IMR-90 (cell line): ENCODE data around the gene SLIT3. TPM values are rescaled to one million over a fixed set of nuclear protein-coding genes. Genes with fewer than 3 reads are reported as not detected.

Source experiments
- ATAC-seq: fragments of 200-7000 bp; cut with Tn5 transposase; 2 replicates; pipeline ENCODE4 v1.9.1; 2020; ENCODE audit warnings: low read depth, mild to moderate bottlenecking, moderate library complexity
- BruUV-seq: library from RNA; stranded (reverse); fragments of 400-500 nt; replicated peaks from 2 replicates; lab custom pipeline; 2021; lab: Mats Ljungman, UMichigan
- CTCF ChIA-PET: fragments of 300-600 bp; formaldehyde crosslinking; extraction: SDS; loops from one replicate; lab custom pipeline; 2021; ENCODE audit warnings: antibody characterized with exemption; lab: Yijun Ruan, JAX
- POLR2A ChIA-PET: fragments of 300-600 bp; sonication (Branson Sonifier 250); formaldehyde crosslinking; loops from one replicate; lab custom pipeline; 2022; ENCODE audit warnings: antibody characterized with exemption; ENCODE audit not compliant: unreplicated experiment; lab: Charles Lee
- DNase-seq: peaks from one replicate; pipeline ENCODE4 v3.0.0; 2013
- H2AFZ ChIP-seq: replicated peaks from 2 replicates; pipeline ENCODE3; 2013; ENCODE audit warnings: low read length, mild to moderate bottlenecking; ENCODE audit not compliant: poor library complexity
- H2AK5ac ChIP-seq: 2 replicates; pipeline ENCODE4 v1.6.1; 2013; ENCODE audit warnings: low read depth, low read length, inconsistent platforms
- H2AK9ac ChIP-seq: replicated peaks from 2 replicates; pipeline ENCODE3; 2013; ENCODE audit warnings: mild to moderate bottlenecking, low read depth, low read length, moderate library complexity; ENCODE audit not compliant: poor library complexity
- H2BK120ac ChIP-seq: 2 replicates; pipeline ENCODE4 v1.6.1; 2013; ENCODE audit warnings: low read depth, low read length, inconsistent platforms
- H2BK15ac ChIP-seq: 3 replicates; pipeline ENCODE4 v1.6.1; 2013; ENCODE audit warnings: low read depth, low read length, inconsistent platforms
- H2BK20ac ChIP-seq: 2 replicates; pipeline ENCODE4 v1.6.1; 2013; ENCODE audit warnings: low read depth, mild to moderate bottlenecking, inconsistent platforms, low read length, moderate library complexity
- H2BK5ac ChIP-seq: 2 replicates; pipeline ENCODE4 v1.6.1; 2013; ENCODE audit warnings: mild to moderate bottlenecking, low read depth, low read length, inconsistent platforms; ENCODE audit not compliant: poor library complexity, severe bottlenecking
- H3K14ac ChIP-seq: replicated peaks from 2 replicates; pipeline ENCODE4 v1.6.1; 2013; ENCODE audit warnings: low read depth, low read length, inconsistent platforms
- H3K18ac ChIP-seq: 2 replicates; pipeline ENCODE4 v1.6.1; 2013; ENCODE audit warnings: low read depth, low read length, control low read depth
- H3K23ac ChIP-seq: 2 replicates; pipeline ENCODE4 v1.6.1; 2013; ENCODE audit warnings: low read depth, low read length, inconsistent platforms
- H3K27ac ChIP-seq: 2 replicates; pipeline ENCODE4 v1.5.1; 2013; ENCODE audit warnings: mild to moderate bottlenecking, control low read depth, low read length; ENCODE audit not compliant: insufficient read depth
- H3K27me3 ChIP-seq: 2 replicates; pipeline ENCODE4 v1.6.1; 2013; ENCODE audit warnings: low read length; ENCODE audit not compliant: control insufficient read depth, insufficient read depth
- H3K36me3 ChIP-seq: 2 replicates; pipeline ENCODE4 v1.6.1; 2013; ENCODE audit warnings: low read length, mixed read lengths; ENCODE audit not compliant: control insufficient read depth, insufficient read depth
- H3K4ac ChIP-seq: 2 replicates; pipeline ENCODE4 v1.6.1; 2013; ENCODE audit warnings: low read depth, low read length, inconsistent platforms
- H3K4me1 ChIP-seq: 2 replicates; pipeline ENCODE4 v1.6.1; 2013; ENCODE audit warnings: low read length, mixed read lengths; ENCODE audit not compliant: control insufficient read depth, insufficient read depth
- H3K4me2 ChIP-seq: 2 replicates; pipeline ENCODE4 v1.6.1; 2013; ENCODE audit warnings: low read depth, mild to moderate bottlenecking, control low read depth, low read length, moderate library complexity
- H3K4me3 ChIP-seq: 2 replicates; pipeline ENCODE4 v1.5.1; 2013; ENCODE audit warnings: low read depth, mild to moderate bottlenecking, control low read depth, low read length, moderate library complexity; ENCODE audit not compliant: insufficient read depth
- H3K56ac ChIP-seq: 2 replicates; pipeline ENCODE4 v1.6.1; 2013; ENCODE audit warnings: low read length, inconsistent platforms; ENCODE audit not compliant: insufficient read depth; ENCODE audit errors: extremely low read depth
- H3K79me1 ChIP-seq, 2 experiments: 2 replicates each; pipeline ENCODE4 v1.6.1; 2013; ENCODE audit warnings: low read length in 2 of 2, inconsistent platforms in 1 of 2, low read depth in 1 of 2
- H3K9ac ChIP-seq: 2 replicates; pipeline ENCODE4 v1.6.1; 2013; ENCODE audit warnings: low read depth, low read length, control low read depth
- H3K9me1 ChIP-seq: 2 replicates; pipeline ENCODE4 v1.6.1; 2013; ENCODE audit warnings: low read length, inconsistent platforms; ENCODE audit not compliant: insufficient read depth
- H3K9me3 ChIP-seq: 2 replicates; pipeline ENCODE4 v1.6.1; 2013; ENCODE audit warnings: low read length; ENCODE audit not compliant: control insufficient read depth, insufficient read depth
- H4K20me1 ChIP-seq: 2 replicates; pipeline ENCODE4 v1.6.1; 2013; ENCODE audit warnings: low read length, inconsistent platforms; ENCODE audit not compliant: insufficient read depth
- H4K5ac ChIP-seq: 2 replicates; pipeline ENCODE4 v1.6.1; 2013; ENCODE audit warnings: mild to moderate bottlenecking, low read depth, low read length, control low read depth
- H4K8ac ChIP-seq, 2 experiments: 2 replicates each; pipeline ENCODE4 v1.6.1; 2013; ENCODE audit warnings: low read depth in 2 of 2, low read length in 2 of 2, control low read depth in 1 of 2, inconsistent platforms in 1 of 2
- H4K91ac ChIP-seq: 2 replicates; pipeline ENCODE4 v1.6.1; 2013; ENCODE audit warnings: low read depth, low read length, inconsistent platforms; ENCODE audit not compliant: insufficient read depth
- BHLHE40 ChIP-seq: fragments of 150-350 bp; IDR thresholded peaks from 2 replicates; pipeline ENCODE4 v1.6.1; 2016; ENCODE audit warnings: mild to moderate bottlenecking, low read depth, low read length
- MXI1 ChIP-seq: IDR thresholded peaks from 2 replicates; pipeline ENCODE4 v1.6.1; 2012; ENCODE audit warnings: low read depth, mild to moderate bottlenecking, low read length, moderate library complexity, borderline replicate concordance
- NFE2L2 ChIP-seq: fragments of 150-350 bp; IDR thresholded peaks from 2 replicates; pipeline ENCODE4 v1.6.1; 2016; ENCODE audit warnings: low read depth, mild to moderate bottlenecking, low read length
- POLR2A ChIP-seq: IDR thresholded peaks from 2 replicates; pipeline ENCODE4 v1.6.1; 2012; ENCODE audit warnings: mild to moderate bottlenecking, low read depth, low read length
- RCOR1 ChIP-seq: IDR thresholded peaks from 2 replicates; pipeline ENCODE4 v1.6.1; 2012; ENCODE audit warnings: mild to moderate bottlenecking, low read length, improper control_type of control experiment; ENCODE audit not compliant: insufficient replicate concordance
- RFX5 ChIP-seq: IDR thresholded peaks from 2 replicates; pipeline ENCODE4 v1.8.0; 2012; ENCODE audit warnings: low read depth, mild to moderate bottlenecking, low read length, moderate library complexity
- SMC3 ChIP-seq: fragments of 150-350 bp; IDR thresholded peaks from 2 replicates; pipeline ENCODE4 v1.6.1; 2016; ENCODE audit warnings: low read depth, mild to moderate bottlenecking, antibody characterized with exemption, low read length, moderate library complexity
- whole genome bisulfite sequencing, 2 experiments: methylation state at CpG; one replicate each; pipeline versions ENCODE4 v1.1.5 to v1.1.7; 2013; ENCODE audit warnings: missing lambda C conversion rate in 2 of 2; ENCODE audit not compliant: insufficient read length in 1 of 2; ENCODE audit errors: extremely low coverage in 2 of 2; 5-methylcytosine and 5-hydroxymethylcytosine counted together
- dilution Hi-C: fragments of 300-500 bp; cut with HindIII; formaldehyde crosslinking; loops from one replicate; pipeline ENCODE4 v1.14.3; 2018; ENCODE audit warnings: low sequenced_read_pairs; ENCODE audit not compliant: unreplicated experiment
- in situ Hi-C: fragments of 300-500 bp; cut with MboI; formaldehyde crosslinking; loops from 3 replicates; pipeline ENCODE4 v1.14.3; 2019; ENCODE audit warnings: low sequenced_read_pairs, inconsistent platforms, mixed read lengths
- intact Hi-C: fragments of 100-400 bp; cut with micrococcal nuclease; formaldehyde crosslinking; loops from 2 replicates; pipeline ENCODE4 v1.10.0; 2022
- polyA plus RNA-seq, 3 experiments: library from polyadenylated mRNA; depleted of rRNA; stranded (reverse); fragments of >200 nt; gene quantifications; 2 replicates each; pipeline ENCODE4 v1.2.3, GENCODE V29; 2012; ENCODE audit warnings: low replicate concordance in 1 of 3
- total RNA-seq: library from RNA; depleted of rRNA; stranded (reverse); fragments of >200 nt; gene quantifications from 2 replicates; pipeline ENCODE4 v1.2.3, GENCODE V29; 2012
- TF ChIP-seq, protein P1 (sequence below): fragments of 150-350 bp; IDR thresholded peaks from 2 replicates; pipeline ENCODE4 v1.6.1; 2017; ENCODE audit warnings: mild to moderate bottlenecking, antibody characterized with exemption, low read length, low read depth
- TF ChIP-seq, protein P2 (sequence below): fragments of 150-350 bp; IDR thresholded peaks from 2 replicates; pipeline ENCODE4 v1.6.1; 2016; ENCODE audit warnings: low read depth, mild to moderate bottlenecking, low read length, moderate library complexity, borderline replicate concordance

SLIT3 gene
- total and polyA plus RNA-seq, 2 of the 4 experiments (the other 2 are of a cell fraction), result 0.18 to 0.50 TPM

DNA sequence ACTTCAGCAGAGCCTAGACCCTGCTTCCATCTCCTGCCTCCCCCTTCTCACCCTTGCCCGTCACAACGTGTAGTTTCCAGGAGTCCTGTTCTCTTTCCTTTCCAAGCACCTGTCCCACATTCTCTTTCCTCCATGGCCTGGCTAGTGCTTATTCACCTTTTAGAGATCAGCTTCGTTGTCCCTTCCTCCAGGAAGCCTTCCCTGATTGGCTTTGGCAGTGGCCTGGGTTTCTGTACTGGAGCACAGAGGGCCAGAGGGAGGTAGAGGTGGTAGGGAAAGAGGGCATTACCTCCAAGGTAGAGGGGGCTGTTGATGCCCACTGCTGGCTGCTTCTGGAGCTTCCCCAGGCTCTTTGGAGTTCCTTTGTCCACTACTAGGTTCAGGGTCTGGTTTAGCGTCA is 628.1 kb downstream of the SLIT3 start:
- ATAC-seq, result no peak
- CTCF ChIA-PET, result no interaction called here
- H3K36me3 ChIP-seq, result no peaks in the 10 kb centered on the region

More for the DNA sequence above, 628.1 kb downstream of the SLIT3 start:
- Histone ChIP-seq H3K56ac (no peak overlapping the region), H2BK15ac (no peak overlapping the region), H3K79me1 (no peaks in the 10 kb centered on the region), H3K18ac (no peak overlapping the region), H4K5ac (no peak overlapping the region), H3K4me2 (no peak overlapping the region), H3K27ac (no peak overlapping the region), H2BK5ac (no peak overlapping the region), H3K4me3 (no peak overlapping the region), H2AK9ac (no peak overlapping the region), H3K14ac (no peak overlapping the region), H4K8ac (no peak overlapping the region), H3K9ac (no peak overlapping the region), H3K4me1 (no peaks in the 10 kb centered on the region), H2AFZ (no peak overlapping the region), H3K23ac (no peak overlapping the region), H2AK5ac (no peak overlapping the region), H3K9me1 (no peaks in the 10 kb centered on the region), H3K9me3 (no peaks in the 10 kb centered on the region), H4K91ac (no peak overlapping the region), H4K20me1 (no peaks in the 10 kb centered on the region), H2BK120ac (no peak overlapping the region), H3K27me3 (no peaks in the 10 kb centered on the region; the same call in 1 of the 2 replicates), H3K4ac (no peak overlapping the region), H2BK20ac (no peak overlapping the region)
- no TSS peak for BruUV-seq
- intact Hi-C loops, result no loop called here
- no peak for DNase-seq
- dilution Hi-C loops, result no loop called here
- WGBS, 2 experiments, result 100% methylated on average over 1 of the region's 4 CpGs; no CpG with 5 or more reads in 1 of the 2 experiments
- TF ChIP-seq NFE2L2, result no peak
- TF ChIP-seq MXI1, result no peak
- no peak for TF ChIP-seq BHLHE40
- TF ChIP-seq RFX5, result no peak
- no peak for TF ChIP-seq SMC3
- TF ChIP-seq, protein P1, sequence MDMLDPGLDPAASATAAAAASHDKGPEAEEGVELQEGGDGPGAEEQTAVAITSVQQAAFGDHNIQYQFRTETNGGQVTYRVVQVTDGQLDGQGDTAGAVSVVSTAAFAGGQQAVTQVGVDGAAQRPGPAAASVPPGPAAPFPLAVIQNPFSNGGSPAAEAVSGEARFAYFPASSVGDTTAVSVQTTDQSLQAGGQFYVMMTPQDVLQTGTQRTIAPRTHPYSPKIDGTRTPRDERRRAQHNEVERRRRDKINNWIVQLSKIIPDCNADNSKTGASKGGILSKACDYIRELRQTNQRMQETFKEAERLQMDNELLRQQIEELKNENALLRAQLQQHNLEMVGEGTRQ, result no peak
- no peak for TF ChIP-seq POLR2A
- no peak for TF ChIP-seq RCOR1
- TF ChIP-seq, protein P2, sequence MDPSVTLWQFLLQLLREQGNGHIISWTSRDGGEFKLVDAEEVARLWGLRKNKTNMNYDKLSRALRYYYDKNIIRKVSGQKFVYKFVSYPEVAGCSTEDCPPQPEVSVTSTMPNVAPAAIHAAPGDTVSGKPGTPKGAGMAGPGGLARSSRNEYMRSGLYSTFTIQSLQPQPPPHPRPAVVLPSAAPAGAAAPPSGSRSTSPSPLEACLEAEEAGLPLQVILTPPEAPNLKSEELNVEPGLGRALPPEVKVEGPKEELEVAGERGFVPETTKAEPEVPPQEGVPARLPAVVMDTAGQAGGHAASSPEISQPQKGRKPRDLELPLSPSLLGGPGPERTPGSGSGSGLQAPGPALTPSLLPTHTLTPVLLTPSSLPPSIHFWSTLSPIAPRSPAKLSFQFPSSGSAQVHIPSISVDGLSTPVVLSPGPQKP, result no peak
- POLR2A ChIA-PET, result no interaction called here
- in situ Hi-C loops, result loop anchor here (10.0 kb wide), 1 partner anchor 632 kb away; the partner anchor contains the start of gene SLIT3
